Suprapubic skin (tissue), 3 donors: ENCODE data around the gene TDRD9.

Experiments
- CTCF ChIP-seq, 2 donors: fragments of 200-600 bp in 1 of 2; fragments of 450-650 bp in 1 of 2; sonication (generic) in 1 of 2; IDR thresholded peaks; one replicate each; pipeline ENCODE4 v1.5.1; 2016 to 2019; ENCODE audit warnings: antibody characterized with exemption in 2 of 2, mild to moderate bottlenecking in 1 of 2, moderate library complexity in 1 of 2
- POLR2AphosphoS5 ChIP-seq, 3 donors: sonication (generic); formaldehyde crosslinking; IDR thresholded peaks; one replicate each; pipeline ENCODE4 v1.6.1; 2017; ENCODE audit warnings: antibody characterized with exemption in 3 of 3

GRCh38 chr14:103886304-103887169 lies 41.7 kb upstream of the TDRD9 start:
- no peak for TF ChIP-seq POLR2AphosphoS5 (IDR thresholded peaks at IDR 0.05)
- TF ChIP-seq CTCF (IDR thresholded peaks at IDR 0.05) = no peak
